ENCODE results near the gene EFCAB7. TPM values are rescaled to one million over a fixed set of nuclear protein-coding genes. Genes with fewer than 3 reads are reported as not detected.

The EFCAB7 gene
- total and polyA plus RNA-seq, 2 of the 13 experiments (the other 11 are each of a cell fraction or from before 2014, with no cell fraction given): 1.7 to 5.4 TPM

GRCh38 chr1:63501256-63501655, 22.1 kb upstream of the EFCAB7 start:
- DNase-seq (ENCODE audit: low spot score) (no peak), ATAC-seq (no peak), FAIRE-seq (no peak)
- Histone ChIP-seq H3K4me3 (replicated peaks in 1 of 3; ENCODE audit: insufficient read depth in 1 of 3, low read depth in 2 of 3, low read length in 3 of 3) (no peak overlapping the region), H3K79me2 (ENCODE audit: insufficient read depth, low read length) (no peaks in the 10 kb centered on the region), H3K36me3 (replicated peaks in 1 of 2; ENCODE audit: control insufficient read depth in 1 of 2, insufficient read depth in 2 of 2, low read length in 2 of 2) (peaks cover 0 to under 1% of the 10 kb centered on the region in 2 experiments; a peak in 1 of 5 replicates), H4K20me1 (ENCODE audit: insufficient read depth, low read length) (no peaks in the 10 kb centered on the region), H2AFZ (ENCODE audit: low read length) (no peak overlapping the region), H3K4me1 (ENCODE audit: insufficient read depth, low read length) (no peaks in the 10 kb centered on the region), H3K27ac (ENCODE audit: extremely low read length, insufficient read depth, low read length) (no peak overlapping the region), H3K9ac (ENCODE audit: insufficient read depth, low read depth, low read length) (no peak overlapping the region), H3K4me2 (ENCODE audit: low read depth, low read length) (no peak overlapping the region), H3K9me3 (ENCODE audit: low read length) (no peaks in the 10 kb centered on the region), H3K27me3 (ENCODE audit: control insufficient read depth in 1 of 2, insufficient read depth in 2 of 2, low read length in 2 of 2) (no peaks in the 10 kb centered on the region)
- in situ Hi-C loops (cut with HindIII; ENCODE audit: extremely low pct_ligation_motif_present, low pct_unique_long_range_greater_than_20kb): no loop called here
- POLR2A ChIA-PET: no interaction called here
- BruUV-seq (replicated peaks): no TSS peak
- no peak for TF ChIP-seq YEATS2 (CRISPR knock-in tag; IDR thresholded peaks at IDR 0.05; ENCODE audit: borderline replicate concordance)
- TF ChIP-seq ZNF451 (CRISPR knock-in tag; IDR thresholded peaks at IDR 0.05): no peak
- no peak for TF ChIP-seq PHF20 (CRISPR knock-in tag; IDR thresholded peaks at IDR 0.05)
- no peak for TF ChIP-seq STAT5B (CRISPR knock-in tag; IDR thresholded peaks at IDR 0.05)
- no peak for TF ChIP-seq RFXAP (CRISPR knock-in tag; IDR thresholded peaks at IDR 0.05; ENCODE audit: borderline replicate concordance)
- no peak for TF ChIP-seq FOXK2 (IDR thresholded peaks at IDR 0.05)
- no peak for TF ChIP-seq ZSCAN9 (CRISPR knock-in tag; IDR thresholded peaks at IDR 0.05; ENCODE audit: borderline replicate concordance)
- intact Hi-C loops (cut with micrococcal nuclease; ENCODE audit: unreplicated experiment): no loop called here
- 97% methylated on average over 3 of the region's 3 CpGs for WGBS (ENCODE audit: low lambda C conversion rate)
- CTCF ChIA-PET (ENCODE audit: low intra/inter-chr PET ratio, low total read pairs): no interaction called here

GRCh38 chr1:63506782-63507181, 16.5 kb upstream of the EFCAB7 start:
- Histone ChIP-seq H3K4me2 (ENCODE audit: low read depth, low read length) (no peak overlapping the region), H3K27me3 (ENCODE audit: control insufficient read depth in 1 of 2, insufficient read depth in 2 of 2, low read length in 2 of 2) (no peaks in the 10 kb centered on the region), H3K4me1 (ENCODE audit: insufficient read depth, low read length) (no peaks in the 10 kb centered on the region), H3K9ac (ENCODE audit: insufficient read depth, low read depth, low read length) (no peak overlapping the region), H3K27ac (ENCODE audit: extremely low read length, insufficient read depth, low read length) (no peak overlapping the region), H3K36me3 (replicated peaks in 1 of 2; ENCODE audit: control insufficient read depth in 1 of 2, insufficient read depth in 2 of 2, low read length in 2 of 2) (peaks cover 0 to 14% of the 10 kb centered on the region in 2 experiments; a peak in 2 of 5 replicates), H3K79me2 (ENCODE audit: insufficient read depth, low read length) (no peaks in the 10 kb centered on the region), H3K4me3 (replicated peaks in 1 of 3; ENCODE audit: insufficient read depth in 1 of 3, low read depth in 2 of 3, low read length in 3 of 3) (no peak overlapping the region), H2AFZ (ENCODE audit: low read length) (no peak overlapping the region), H3K9me3 (ENCODE audit: low read length) (no peaks in the 10 kb centered on the region), H4K20me1 (ENCODE audit: insufficient read depth, low read length) (no peaks in the 10 kb centered on the region)
- POLR2A ChIA-PET: no interaction called here
- intact Hi-C loops (cut with micrococcal nuclease; ENCODE audit: unreplicated experiment): no loop called here
- CTCF ChIA-PET (ENCODE audit: low intra/inter-chr PET ratio, low total read pairs): no interaction called here
- DNase-seq (ENCODE audit: low spot score) (no peak), FAIRE-seq (no peak), ATAC-seq (no peak)
- BruUV-seq (replicated peaks): no TSS peak
- in situ Hi-C loops (cut with HindIII; ENCODE audit: extremely low pct_ligation_motif_present, low pct_unique_long_range_greater_than_20kb): no loop called here
- TF ChIP-seq ZKSCAN8 (CRISPR knock-in tag; IDR thresholded peaks at IDR 0.05; ENCODE audit: borderline replicate concordance) (no peak), TBP (CRISPR knock-in tag; IDR thresholded peaks at IDR 0.05) (no peak), POGK (CRISPR knock-in tag; conservative IDR thresholded peaks at IDR 0.05) (no peak), ZIK1 (CRISPR knock-in tag; IDR thresholded peaks at IDR 0.05; ENCODE audit: borderline replicate concordance, low read depth) (no peak), HES4 (CRISPR knock-in tag; IDR thresholded peaks at IDR 0.05; ENCODE audit: borderline replicate concordance) (no peak), ZBTB4 (CRISPR knock-in tag; IDR thresholded peaks at IDR 0.05; ENCODE audit: borderline replicate concordance) (no peak), HOMEZ (CRISPR knock-in tag; IDR thresholded peaks at IDR 0.05; ENCODE audit: low read depth) (no peak)
